ENCODE data around the gene LPP. TPM values are rescaled to one million over a fixed set of nuclear protein-coding genes. Genes with fewer than 3 reads are reported as not detected.

Gene LPP
- total RNA-seq, 1 experiment from 2014 or later: 54.0 TPM

GRCh38 chr3:188146219-188146618 lies 7.7 kb upstream of the LPP start:
- Histone ChIP-seq H3K79me2 (ENCODE audit: insufficient read depth, low read length) (no peaks in the 10 kb centered on the region), H3K4me2 (ENCODE audit: low read length) (no peak overlapping the region), H3K4me3 (replicated peaks in 1 of 2; ENCODE audit: low read depth in 1 of 2, low read length in 2 of 2) (no peak overlapping the region), H3K4me1 (ENCODE audit: control insufficient read depth in 1 of 2, insufficient read depth in 2 of 2, low read length in 2 of 2) (peaks cover 0 to 14% of the 10 kb centered on the region in 2 experiments; a peak in 2 of 4 replicates), H4K20me1 (ENCODE audit: insufficient read depth) (no peaks in the 10 kb centered on the region), H3K9me2 (ENCODE audit: insufficient read depth) (no peaks in the 10 kb centered on the region), H3K27ac (ENCODE audit: low read depth, low read length) (no peak overlapping the region), H3K9me3 (ENCODE audit: control insufficient read depth in 1 of 2, insufficient read depth in 1 of 2, low read depth in 1 of 2, low read length in 2 of 2) (no peaks in the 10 kb centered on the region), H2AFZ (ENCODE audit: low read depth, low read length, poor library complexity, severe bottlenecking) (no peak overlapping the region), H3K36me3 (ENCODE audit: control insufficient read depth in 1 of 2, insufficient read depth in 2 of 2, low read length in 2 of 2) (no peaks in the 10 kb centered on the region), H3K27me3 (ENCODE audit: insufficient read depth, low read length) (no peaks in the 10 kb centered on the region), H3K9ac (ENCODE audit: low read length) (no peak overlapping the region)
- no TSS peak for BruUV-seq (replicated peaks)
- ATAC-seq (no peak), DNase-seq (ENCODE audit: low read depth, low spot score) (no peak)
- ChIA-PET RAD21 (ENCODE audit: low non-redundant PET in 1 of 2, low total read pairs in 2 of 2, uncharacterized antibody in 2 of 2, unreplicated experiment in 2 of 2) (no interaction called here), POLR2A (no interaction called here), CTCF (no interaction called here)
- no peak for TF ChIP-seq REST (IDR thresholded peaks at IDR 0.05; ENCODE audit: low read depth)
- TF ChIP-seq JUND (IDR thresholded peaks at IDR 0.05): no peak
- TF ChIP-seq, protein P1, sequence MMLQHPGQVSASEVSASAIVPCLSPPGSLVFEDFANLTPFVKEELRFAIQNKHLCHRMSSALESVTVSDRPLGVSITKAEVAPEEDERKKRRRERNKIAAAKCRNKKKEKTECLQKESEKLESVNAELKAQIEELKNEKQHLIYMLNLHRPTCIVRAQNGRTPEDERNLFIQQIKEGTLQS (IDR thresholded peaks at IDR 0.05): no peak
- TF ChIP-seq MAX (IDR thresholded peaks at IDR 0.05): no peak
- TF ChIP-seq SIN3A (IDR thresholded peaks at IDR 0.05; ENCODE audit: low read depth): no peak
- no peak for TF ChIP-seq POLR2A (IDR thresholded peaks at IDR 0.05; ENCODE audit: borderline replicate concordance, extremely low read depth, insufficient read depth, insufficient read length)
- TF ChIP-seq EGR1 (IDR thresholded peaks at IDR 0.05; ENCODE audit: low read depth): no peak
- no peak for TF ChIP-seq POLR2AphosphoS5 (IDR thresholded peaks at IDR 0.05; ENCODE audit: low read depth, low read length)
- TF ChIP-seq TCF7L2 (IDR thresholded peaks at IDR 0.05; ENCODE audit: borderline replicate concordance, extremely low read depth, insufficient read depth, insufficient read length): no peak
- TF ChIP-seq, protein P2, sequence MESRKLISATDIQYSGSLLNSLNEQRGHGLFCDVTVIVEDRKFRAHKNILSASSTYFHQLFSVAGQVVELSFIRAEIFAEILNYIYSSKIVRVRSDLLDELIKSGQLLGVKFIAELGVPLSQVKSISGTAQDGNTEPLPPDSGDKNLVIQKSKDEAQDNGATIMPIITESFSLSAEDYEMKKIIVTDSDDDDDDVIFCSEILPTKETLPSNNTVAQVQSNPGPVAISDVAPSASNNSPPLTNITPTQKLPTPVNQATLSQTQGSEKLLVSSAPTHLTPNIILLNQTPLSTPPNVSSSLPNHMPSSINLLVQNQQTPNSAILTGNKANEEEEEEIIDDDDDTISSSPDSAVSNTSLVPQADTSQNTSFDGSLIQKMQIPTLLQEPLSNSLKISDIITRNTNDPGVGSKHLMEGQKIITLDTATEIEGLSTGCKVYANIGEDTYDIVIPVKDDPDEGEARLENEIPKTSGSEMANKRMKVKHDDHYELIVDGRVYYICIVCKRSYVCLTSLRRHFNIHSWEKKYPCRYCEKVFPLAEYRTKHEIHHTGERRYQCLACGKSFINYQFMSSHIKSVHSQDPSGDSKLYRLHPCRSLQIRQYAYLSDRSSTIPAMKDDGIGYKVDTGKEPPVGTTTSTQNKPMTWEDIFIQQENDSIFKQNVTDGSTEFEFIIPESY (IDR thresholded peaks at IDR 0.05; ENCODE audit: extremely low read depth, insufficient replicate concordance, low read length): no peak
- TF ChIP-seq EZH2phosphoT487 (IDR thresholded peaks at IDR 0.05; ENCODE audit: borderline replicate concordance): no peak
- no peak for TF ChIP-seq SRF (IDR thresholded peaks at IDR 0.05; ENCODE audit: low read depth)
- TF ChIP-seq FOSL1 (IDR thresholded peaks at IDR 0.05; ENCODE audit: low read depth): no peak
- no peak for TF ChIP-seq ELF1 (IDR thresholded peaks at IDR 0.05; ENCODE audit: borderline replicate concordance, low read depth)
- TF ChIP-seq SP1 (IDR thresholded peaks at IDR 0.05; ENCODE audit: low read depth): no peak
- intact Hi-C loops (cut with micrococcal nuclease): no loop called here
